Calu3 (cell line): Measurements from ENCODE around the gene ODAPH. TPM values are rescaled to one million over a fixed set of nuclear protein-coding genes. Genes with fewer than 3 reads are reported as not detected.
A peak's percentile ranks its signal among the peaks of the same experiment; 100 is the strongest.

ENCODE experiments used
- BruUV-seq: library from RNA; stranded (reverse); fragments of 400-500 nt; replicated peaks from 2 replicates; lab custom pipeline; 2021; lab: Mats Ljungman, UMichigan
- CTCF ChIA-PET: fragments of 300-600 bp; sonication (Branson Sonifier 250); formaldehyde crosslinking; loops from one replicate; lab custom pipeline; 2022; ENCODE audit warnings: antibody characterized with exemption; lab: Charles Lee
- DNase-seq: peaks from one replicate; pipeline ENCODE4 v3.0.0; 2022
- H3K27ac Mint-ChIP-seq: one replicate; pipeline ENCODE4 v1.8.0; 2022; ENCODE audit warnings: mixed read lengths; ENCODE audit not compliant: unreplicated experiment
- H3K27me3 Mint-ChIP-seq: one replicate; pipeline ENCODE4 v1.8.0; 2022; ENCODE audit warnings: mixed read lengths; ENCODE audit not compliant: unreplicated experiment
- H3K36me3 Mint-ChIP-seq: one replicate; pipeline ENCODE4 v1.8.0; 2022; ENCODE audit warnings: mild to moderate bottlenecking, moderate library complexity, mixed read lengths; ENCODE audit not compliant: insufficient read depth, unreplicated experiment
- H3K4me1 Mint-ChIP-seq: one replicate; pipeline ENCODE4 v1.8.0; 2022; ENCODE audit warnings: mild to moderate bottlenecking, low read depth, mixed read lengths; ENCODE audit not compliant: unreplicated experiment
- H3K4me3 Mint-ChIP-seq: one replicate; pipeline ENCODE4 v1.8.0; 2022; ENCODE audit warnings: mild to moderate bottlenecking, low read depth, moderate library complexity, mixed read lengths; ENCODE audit not compliant: unreplicated experiment
- H3K9me3 Mint-ChIP-seq: one replicate; pipeline ENCODE4 v1.8.0; 2022; ENCODE audit warnings: low read depth, mixed read lengths; ENCODE audit not compliant: unreplicated experiment
- CTCF ChIP-seq: fragments of 200-600 bp; IDR thresholded peaks from one replicate; pipeline ENCODE4 v1.8.0; 2022; ENCODE audit warnings: antibody characterized with exemption; ENCODE audit not compliant: unreplicated experiment
- intact Hi-C: fragments of 100-400 bp; cut with micrococcal nuclease; formaldehyde crosslinking; loops from one replicate; pipeline ENCODE4 v1.10.0; 2022; ENCODE audit not compliant: unreplicated experiment
- total RNA-seq: library from RNA; stranded (reverse); gene quantifications from 2 replicates; pipeline ENCODE4 v1.2.3, GENCODE V29; 2022

The ODAPH gene
- total RNA-seq, 1 experiment from 2014 or later: not detected

GRCh38 chr4:75561789-75562188 lies 5.9 kb downstream of the ODAPH start:
- no peaks in the 10 kb centered on the region for H3K36me3 Mint-ChIP-seq
- peaks cover 7% of the 10 kb centered on the region for H3K4me1 Mint-ChIP-seq
- H3K9me3 Mint-ChIP-seq: no peaks in the 10 kb centered on the region
- DNase-seq: peak; percentile 8
- CTCF ChIA-PET: no interaction called here
- no peaks in the 10 kb centered on the region for H3K27me3 Mint-ChIP-seq
- no peak overlapping the region for H3K4me3 Mint-ChIP-seq
- intact Hi-C loops: no loop called here
- H3K27ac Mint-ChIP-seq: no peak overlapping the region
- no peak for TF ChIP-seq CTCF
- no TSS peak for BruUV-seq

- Mint-ChIP-seq H3K36me3 (no peaks in the 10 kb centered on the region), H3K4me1 (peaks cover 7% of the 10 kb centered on the region), H3K4me3 (no peak overlapping the region), H3K27me3 (no peaks in the 10 kb centered on the region), H3K27ac (no peak overlapping the region), H3K9me3 (no peaks in the 10 kb centered on the region)
- no peak for DNase-seq
- no peak for TF ChIP-seq CTCF
- BruUV-seq: no TSS peak
- CTCF ChIA-PET: no interaction called here
- intact Hi-C loops: no loop called here
Observed at GRCh38 chr4:75564023-75564422, 8.2 kb downstream of the ODAPH start.

- H3K4me3 Mint-ChIP-seq: no peak overlapping the region
- H3K4me1 Mint-ChIP-seq: peaks cover 7% of the 10 kb centered on the region
- intact Hi-C loops: no loop called here
- no peaks in the 10 kb centered on the region for H3K36me3 Mint-ChIP-seq
- no peaks in the 10 kb centered on the region for H3K9me3 Mint-ChIP-seq
- H3K27ac Mint-ChIP-seq: no peak overlapping the region
- no peak for TF ChIP-seq CTCF
- no TSS peak for BruUV-seq
- H3K27me3 Mint-ChIP-seq: no peaks in the 10 kb centered on the region
- CTCF ChIA-PET: no interaction called here
- no peak for DNase-seq
Observed at GRCh38 chr4:75565481-75565880, 9.6 kb downstream of the ODAPH start.

- Mint-ChIP-seq H3K9me3 (no peaks in the 10 kb centered on the region), H3K36me3 (no peaks in the 10 kb centered on the region), H3K27ac (no peak overlapping the region), H3K27me3 (no peaks in the 10 kb centered on the region), H3K4me3 (no peak overlapping the region), H3K4me1 (peaks cover 3% of the 10 kb centered on the region)
- DNase-seq: no peak
- no TSS peak for BruUV-seq
- CTCF ChIA-PET: no interaction called here
- TF ChIP-seq CTCF: no peak
- intact Hi-C loops: no loop called here
Observed at GRCh38 chr4:75566911-75567310, 11.0 kb downstream of the ODAPH start.
